HEK293T (cell line): Measurements from ENCODE around the gene CFLAR.
"Not testable (repeated sequence)": the region's sequence is repeated elsewhere in the genome, so short reads cannot be mapped to it uniquely, and the experiment has no call there.

ENCODE experiments used
- BHLHE40 ChIP-seq: fragments of 450-650 bp; IDR thresholded peaks from 2 replicates; pipeline ENCODE4 v1.6.1; 2016; ENCODE audit warnings: mild to moderate bottlenecking, moderate library complexity, borderline replicate concordance
- FOXK2 ChIP-seq: fragments of 450-650 bp; IDR thresholded peaks from 2 replicates; pipeline ENCODE4 v1.6.1; 2016; ENCODE audit warnings: mild to moderate bottlenecking
- L3MBTL2 ChIP-seq: fragments of 450-650 bp; conservative IDR thresholded peaks from 2 replicates; pipeline ENCODE4 v1.6.1; 2016; ENCODE audit warnings: mild to moderate bottlenecking
- LEF1 ChIP-seq: fragments of 450-650 bp; IDR thresholded peaks from 2 replicates; pipeline ENCODE4 v1.6.1; 2017; ENCODE audit warnings: mild to moderate bottlenecking, borderline replicate concordance
- NFRKB ChIP-seq: fragments of 450-650 bp; IDR thresholded peaks from 2 replicates; pipeline ENCODE4 v1.6.1; 2016; ENCODE audit warnings: mild to moderate bottlenecking, moderate library complexity
- SP1 ChIP-seq: fragments of 450-650 bp; IDR thresholded peaks from 2 replicates; pipeline ENCODE4 v1.6.1; 2017
- SUZ12 ChIP-seq: fragments of 450-650 bp; IDR thresholded peaks from 2 replicates; pipeline ENCODE4 v1.6.1; 2016; ENCODE audit warnings: mild to moderate bottlenecking
- TARDBP ChIP-seq: fragments of 450-650 bp; IDR thresholded peaks from 2 replicates; pipeline ENCODE4 v1.6.1; 2016
- ZNF384 ChIP-seq: fragments of 450-650 bp; IDR thresholded peaks from 2 replicates; pipeline ENCODE4 v1.6.1; 2016

- TF ChIP-seq L3MBTL2, TARDBP, FOXK2, ZNF384, SP1, SUZ12, BHLHE40, NFRKB, LEF1: not testable (repeated sequence)
These were observed 67.9 kb downstream of the CFLAR start for GRCh38 chr2:201183835-201184234.
